HEK293 (cell line): ENCODE data around the gene TICRR.

Source experiments
- CTCF ChIP-seq: fragments of 450-650 bp; formaldehyde crosslinking; IDR thresholded peaks from 2 replicates; pipeline ENCODE4 v1.5.1; 2016; ENCODE audit warnings: missing biosample characterization, missing genetic modification characterization
- KLF16 ChIP-seq: fragments of 450-650 bp; formaldehyde crosslinking; IDR thresholded peaks from 2 replicates; pipeline ENCODE4 v1.5.1; 2017; ENCODE audit warnings: missing biosample characterization, missing genetic modification characterization
- OVOL3 ChIP-seq: fragments of 450-650 bp; formaldehyde crosslinking; IDR thresholded peaks from 2 replicates; pipeline ENCODE4 v1.5.1; 2016; ENCODE audit warnings: missing biosample characterization, missing genetic modification characterization
- REST ChIP-seq: fragments of 450-650 bp; formaldehyde crosslinking; IDR thresholded peaks from 2 replicates; pipeline ENCODE4 v1.5.1; 2016; ENCODE audit warnings: missing biosample characterization, missing genetic modification characterization
- SALL2 ChIP-seq: fragments of 450-650 bp; formaldehyde crosslinking; IDR thresholded peaks from 2 replicates; pipeline ENCODE4 v1.5.0; 2017; ENCODE audit warnings: missing biosample characterization, mild to moderate bottlenecking, missing genetic modification characterization, borderline replicate concordance
- TCF7L2 ChIP-seq: IDR thresholded peaks from 2 replicates; pipeline ENCODE4 v1.6.1; 2011; ENCODE audit warnings: low read depth, mild to moderate bottlenecking, inconsistent platforms, low read length, moderate library complexity, borderline replicate concordance
- YY1 ChIP-seq: fragments of 450-650 bp; formaldehyde crosslinking; IDR thresholded peaks from 2 replicates; pipeline ENCODE4 v1.5.1; 2018; ENCODE audit warnings: missing biosample characterization, missing genetic modification characterization
- ZBTB1 ChIP-seq: fragments of 450-650 bp; formaldehyde crosslinking; IDR thresholded peaks from 2 replicates; pipeline ENCODE4 v1.5.1; 2016; ENCODE audit warnings: missing biosample characterization, missing genetic modification characterization
- ZEB2 ChIP-seq: fragments of 450-650 bp; formaldehyde crosslinking; IDR thresholded peaks from 2 replicates; pipeline ENCODE4 v1.5.1; 2016; ENCODE audit warnings: missing biosample characterization, missing genetic modification characterization
- ZNF16 ChIP-seq: fragments of 450-650 bp; formaldehyde crosslinking; IDR thresholded peaks from 2 replicates; pipeline ENCODE4 v1.5.1; 2016; ENCODE audit warnings: low read depth, missing biosample characterization, missing genetic modification characterization
- ZNF214 ChIP-seq: fragments of 450-650 bp; formaldehyde crosslinking; IDR thresholded peaks from 2 replicates; pipeline ENCODE4 v1.5.1; 2017; ENCODE audit warnings: missing biosample characterization, mild to moderate bottlenecking, missing genetic modification characterization, borderline replicate concordance
- ZNF274 ChIP-seq, 2 experiments: fragments of 200-500 bp in 1 of 2; fragments of 450-650 bp in 1 of 2; sonication (Bioruptor generic) in 1 of 2; formaldehyde crosslinking in 1 of 2; IDR thresholded peaks; 2 replicates each; pipeline versions ENCODE4 v1.5.1 to v1.6.1; 2014 to 2016; ENCODE audit warnings: borderline replicate concordance in 1 of 2, inconsistent platforms in 1 of 2, low read length in 1 of 2, missing biosample characterization in 1 of 2, missing genetic modification characterization in 1 of 2
- ZNF549 ChIP-seq: fragments of 450-650 bp; IDR thresholded peaks from 2 replicates; pipeline ENCODE4 v1.5.1; 2018; ENCODE audit warnings: missing biosample characterization, missing genetic modification characterization, mild to moderate bottlenecking, inconsistent platforms, moderate library complexity
- ZNF704 ChIP-seq: fragments of 450-650 bp; formaldehyde crosslinking; IDR thresholded peaks from 2 replicates; pipeline ENCODE4 v1.5.1; 2016; ENCODE audit warnings: missing biosample characterization, missing genetic modification characterization

GRCh38 chr15:89628301-89628700, 53.0 kb downstream of the TICRR start:
- TF ChIP-seq CTCF (tag by site-specific recombination): no peak
- no peak for TF ChIP-seq ZNF274 (IDR thresholded peaks at IDR 0.05; ENCODE audit: low read length)
- no peak for TF ChIP-seq ZNF274 (tag by site-specific recombination; IDR thresholded peaks at IDR 0.05; ENCODE audit: borderline replicate concordance)
- TF ChIP-seq SALL2 (tag by site-specific recombination): no peak
- TF ChIP-seq TCF7L2: no peak
- no peak for TF ChIP-seq KLF16 (tag by site-specific recombination)
- no peak for TF ChIP-seq REST (tag by site-specific recombination)
- TF ChIP-seq ZNF16: no peak
- no peak for TF ChIP-seq ZNF549 (tag by site-specific recombination)
- no peak for TF ChIP-seq OVOL3
- TF ChIP-seq YY1 (tag by site-specific recombination): no peak
- TF ChIP-seq ZBTB1 (tag by site-specific recombination): no peak
- TF ChIP-seq ZNF214 (tag by site-specific recombination): no peak
- no peak for TF ChIP-seq ZEB2 (tag by site-specific recombination)
- no peak for TF ChIP-seq ZNF704 (tag by site-specific recombination)
